ENCODE results near the gene NCKAP5. TPM values are rescaled to one million over a fixed set of nuclear protein-coding genes. Genes with fewer than 3 reads are reported as not detected.

The NCKAP5 gene
- total RNA-seq, 1 experiment from 2014 or later, result 3.2 TPM

DNA sequence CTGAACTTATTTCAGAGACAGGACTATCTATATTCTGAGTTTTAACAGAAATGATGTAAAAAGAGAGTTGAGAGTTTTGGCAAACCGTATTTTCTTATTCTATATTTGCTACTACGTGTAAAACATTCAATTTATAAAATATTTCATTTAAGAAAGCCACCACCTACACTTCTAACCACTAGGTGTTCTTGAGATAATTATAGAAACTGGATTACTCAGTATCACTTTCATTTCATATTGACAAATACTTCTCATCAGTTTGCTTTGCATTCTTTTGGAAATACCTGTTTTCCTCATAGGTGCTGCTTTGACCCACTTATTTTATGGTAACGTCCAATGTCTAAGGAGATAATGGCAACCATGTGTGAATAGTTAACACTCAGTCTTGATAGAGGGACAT, 794.9 kb downstream of the NCKAP5 start:
- no peaks in the 10 kb centered on the region for H4K20me1 ChIP-seq (ENCODE audit: low read length)
- H3K27me3 ChIP-seq (ENCODE audit: low read length), result no peaks in the 10 kb centered on the region
- intact Hi-C loops (cut with micrococcal nuclease), result no loop called here
- no peaks in the 10 kb centered on the region for H3K36me3 ChIP-seq (ENCODE audit: low read depth, low read length)
- H3K9me2 ChIP-seq (replicated peaks; ENCODE audit: low read length), result no peaks in the 10 kb centered on the region
- CTCF ChIA-PET, result no interaction called here
- no peak for DNase-seq
- no peaks in the 10 kb centered on the region for H3K79me2 ChIP-seq (ENCODE audit: low read length)
- no peaks in the 10 kb centered on the region for H3K9me3 ChIP-seq (ENCODE audit: low read length)
- BruUV-seq (replicated peaks), result no TSS peak
- H3K4me3 ChIP-seq (ENCODE audit: low read length), result no peak overlapping the region
- no peak overlapping the region for H3K9ac ChIP-seq (ENCODE audit: low read length)
- no peak for ATAC-seq
- POLR2A ChIA-PET (ENCODE audit: unreplicated experiment), result no interaction called here
- no peak overlapping the region for H2AFZ ChIP-seq (ENCODE audit: low read length)
- no peaks in the 10 kb centered on the region for H3F3A ChIP-seq (ENCODE audit: low read length, unreplicated experiment)
- no peak overlapping the region for H3K4me2 ChIP-seq (ENCODE audit: low read length)
- no peaks in the 10 kb centered on the region for H3K4me1 ChIP-seq (ENCODE audit: insufficient read depth, low read length)
- H3K27ac ChIP-seq (ENCODE audit: low read length), result no peak overlapping the region
- no peak for TF ChIP-seq EZH2 (IDR thresholded peaks at IDR 0.05; ENCODE audit: low read length, unreplicated experiment)
- TF ChIP-seq, protein P1, sequence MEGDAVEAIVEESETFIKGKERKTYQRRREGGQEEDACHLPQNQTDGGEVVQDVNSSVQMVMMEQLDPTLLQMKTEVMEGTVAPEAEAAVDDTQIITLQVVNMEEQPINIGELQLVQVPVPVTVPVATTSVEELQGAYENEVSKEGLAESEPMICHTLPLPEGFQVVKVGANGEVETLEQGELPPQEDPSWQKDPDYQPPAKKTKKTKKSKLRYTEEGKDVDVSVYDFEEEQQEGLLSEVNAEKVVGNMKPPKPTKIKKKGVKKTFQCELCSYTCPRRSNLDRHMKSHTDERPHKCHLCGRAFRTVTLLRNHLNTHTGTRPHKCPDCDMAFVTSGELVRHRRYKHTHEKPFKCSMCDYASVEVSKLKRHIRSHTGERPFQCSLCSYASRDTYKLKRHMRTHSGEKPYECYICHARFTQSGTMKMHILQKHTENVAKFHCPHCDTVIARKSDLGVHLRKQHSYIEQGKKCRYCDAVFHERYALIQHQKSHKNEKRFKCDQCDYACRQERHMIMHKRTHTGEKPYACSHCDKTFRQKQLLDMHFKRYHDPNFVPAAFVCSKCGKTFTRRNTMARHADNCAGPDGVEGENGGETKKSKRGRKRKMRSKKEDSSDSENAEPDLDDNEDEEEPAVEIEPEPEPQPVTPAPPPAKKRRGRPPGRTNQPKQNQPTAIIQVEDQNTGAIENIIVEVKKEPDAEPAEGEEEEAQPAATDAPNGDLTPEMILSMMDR (conservative IDR thresholded peaks at IDR 0.05; ENCODE audit: low read depth, low read length), result no peak
- no peak for TF ChIP-seq EZH2phosphoT487 (IDR thresholded peaks at IDR 0.05; ENCODE audit: borderline replicate concordance, low read length)

DNA sequence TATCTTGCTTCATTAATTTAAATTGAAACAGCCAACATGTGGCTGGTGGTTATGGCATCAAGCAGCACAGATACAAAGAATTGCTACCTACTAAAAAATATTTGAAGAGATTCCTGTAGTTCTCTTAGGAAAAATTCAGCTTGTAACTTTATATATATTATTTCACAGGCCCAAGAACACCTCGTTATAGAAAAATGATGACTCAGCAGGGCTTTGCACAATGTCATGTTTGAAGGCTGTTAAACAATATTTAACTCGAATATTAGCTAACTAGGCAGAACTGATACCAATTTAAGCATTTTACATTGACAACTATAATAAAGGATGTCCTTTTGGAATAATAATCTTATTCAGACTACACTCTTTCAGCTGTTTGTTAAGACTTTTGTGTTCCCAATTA, 795.9 kb downstream of the NCKAP5 start:
- Histone ChIP-seq H4K20me1 (ENCODE audit: low read length) (no peaks in the 10 kb centered on the region), H3K4me2 (ENCODE audit: low read length) (no peak overlapping the region), H3F3A (ENCODE audit: low read length, unreplicated experiment) (no peaks in the 10 kb centered on the region), H3K4me3 (ENCODE audit: low read length) (no peak overlapping the region), H2AFZ (ENCODE audit: low read length) (no peak overlapping the region), H3K4me1 (ENCODE audit: insufficient read depth, low read length) (no peaks in the 10 kb centered on the region), H3K9ac (ENCODE audit: low read length) (no peak overlapping the region), H3K9me3 (ENCODE audit: low read length) (no peaks in the 10 kb centered on the region), H3K79me2 (ENCODE audit: low read length) (no peaks in the 10 kb centered on the region), H3K36me3 (ENCODE audit: low read depth, low read length) (no peaks in the 10 kb centered on the region), H3K9me2 (replicated peaks; ENCODE audit: low read length) (no peaks in the 10 kb centered on the region), H3K27me3 (ENCODE audit: low read length) (no peaks in the 10 kb centered on the region), H3K27ac (ENCODE audit: low read length) (no peak overlapping the region)
- intact Hi-C loops (cut with micrococcal nuclease), result no loop called here
- TF ChIP-seq EZH2phosphoT487 (IDR thresholded peaks at IDR 0.05; ENCODE audit: borderline replicate concordance, low read length) (no peak), EZH2 (IDR thresholded peaks at IDR 0.05; ENCODE audit: low read length, unreplicated experiment) (no peak)
- TF ChIP-seq, protein P1 (conservative IDR thresholded peaks at IDR 0.05; ENCODE audit: low read depth, low read length), result no peak
- no peak for ATAC-seq
- BruUV-seq (replicated peaks), result no TSS peak
- CTCF ChIA-PET, result no interaction called here
- POLR2A ChIA-PET (ENCODE audit: unreplicated experiment), result no interaction called here
- DNase-seq, result no peak

DNA sequence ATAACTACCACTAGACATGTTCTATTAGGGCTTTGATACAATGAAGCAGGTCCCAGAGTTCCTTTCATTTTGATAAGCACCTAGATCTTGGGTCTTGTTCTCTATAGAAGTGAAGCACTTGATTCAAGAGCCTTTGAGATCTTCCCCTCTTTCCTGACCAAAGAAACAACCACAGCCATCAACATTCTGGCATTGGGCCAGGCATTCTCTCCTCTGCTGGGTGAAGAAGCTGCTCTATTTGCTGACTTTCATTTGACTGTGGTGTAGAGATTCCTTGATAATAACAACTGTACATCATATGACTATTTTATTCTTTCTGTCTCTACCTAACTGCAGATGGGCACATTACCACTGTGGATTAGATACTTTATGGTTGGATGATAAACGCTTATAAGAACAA, 801.7 kb downstream of the NCKAP5 start:
- Histone ChIP-seq H3K9me2 (replicated peaks; ENCODE audit: low read length) (no peaks in the 10 kb centered on the region), H3K27ac (ENCODE audit: low read length) (no peak overlapping the region), H3K9me3 (ENCODE audit: low read length) (no peaks in the 10 kb centered on the region), H3K36me3 (ENCODE audit: low read depth, low read length) (no peaks in the 10 kb centered on the region), H4K20me1 (ENCODE audit: low read length) (no peaks in the 10 kb centered on the region), H3K27me3 (ENCODE audit: low read length) (no peaks in the 10 kb centered on the region), H3K4me3 (ENCODE audit: low read length) (no peak overlapping the region), H3K4me2 (ENCODE audit: low read length) (no peak overlapping the region), H3F3A (ENCODE audit: low read length, unreplicated experiment) (no peaks in the 10 kb centered on the region), H3K9ac (ENCODE audit: low read length) (no peak overlapping the region), H3K4me1 (ENCODE audit: insufficient read depth, low read length) (no peaks in the 10 kb centered on the region), H2AFZ (ENCODE audit: low read length) (no peak overlapping the region), H3K79me2 (ENCODE audit: low read length) (no peaks in the 10 kb centered on the region)
- no peak for ATAC-seq
- DNase-seq, result no peak
- no TSS peak for BruUV-seq (replicated peaks)
- TF ChIP-seq EZH2phosphoT487 (IDR thresholded peaks at IDR 0.05; ENCODE audit: borderline replicate concordance, low read length), result no peak
- TF ChIP-seq, protein P1 (conservative IDR thresholded peaks at IDR 0.05; ENCODE audit: low read depth, low read length), result no peak
- TF ChIP-seq EZH2 (IDR thresholded peaks at IDR 0.05; ENCODE audit: low read length, unreplicated experiment), result no peak
- intact Hi-C loops (cut with micrococcal nuclease), result no loop called here
- POLR2A ChIA-PET (ENCODE audit: unreplicated experiment), result no interaction called here
- CTCF ChIA-PET, result no interaction called here

All from PC-3 (cell line).